HL-60 (cell line): ENCODE data around the gene SSX2IP.

Experiments
- DNase-seq, 2 experiments: peaks; one replicate each; pipeline ENCODE4 v3.0.0-alpha.2; 2010 to 2020; ENCODE audit warnings: low read depth in 1 of 2, low spot score in 1 of 2
- H3K27ac ChIP-seq: fragments of 250-450 bp; sonication (Bioruptor Pico); replicated peaks from 2 replicates; pipeline ENCODE4 v1.5.1; 2020; ENCODE audit warnings: mild to moderate bottlenecking, moderate library complexity
- H3K27me3 ChIP-seq: fragments of 250-450 bp; sonication (Bioruptor Pico); 2 replicates; pipeline ENCODE4 v1.5.1; 2021; ENCODE audit warnings: mild to moderate bottlenecking, moderate library complexity; ENCODE audit not compliant: insufficient read depth, poor library complexity, severe bottlenecking
- H3K4me3 ChIP-seq: replicated peaks from 2 replicates; pipeline ENCODE4 v1.5.1; 2011; ENCODE audit warnings: mild to moderate bottlenecking, control low read depth, low read length; ENCODE audit not compliant: insufficient read depth
- GABPA ChIP-seq: IDR thresholded peaks from 2 replicates; pipeline ENCODE4 v1.6.1; 2012; ENCODE audit warnings: low read depth
- POLR2AphosphoS5 ChIP-seq: IDR thresholded peaks from 2 replicates; pipeline ENCODE4 v1.6.1; 2012; ENCODE audit warnings: low read depth
- SPI1 ChIP-seq: IDR thresholded peaks from 2 replicates; pipeline ENCODE4 v1.6.1; 2012; ENCODE audit warnings: low read depth, mild to moderate bottlenecking, borderline replicate concordance
- TF ChIP-seq, protein P1 (sequence below): IDR thresholded peaks from one replicate; pipeline ENCODE4 v1.5.1; 2011; ENCODE audit warnings: low read length, control low read depth, inconsistent platforms; ENCODE audit not compliant: insufficient read depth
- TF ChIP-seq, protein P2 (sequence below): IDR thresholded peaks from 2 replicates; pipeline ENCODE4 v1.6.1; 2012; ENCODE audit warnings: low read depth; ENCODE audit not compliant: insufficient replicate concordance

Gene SSX2IP

DNA sequence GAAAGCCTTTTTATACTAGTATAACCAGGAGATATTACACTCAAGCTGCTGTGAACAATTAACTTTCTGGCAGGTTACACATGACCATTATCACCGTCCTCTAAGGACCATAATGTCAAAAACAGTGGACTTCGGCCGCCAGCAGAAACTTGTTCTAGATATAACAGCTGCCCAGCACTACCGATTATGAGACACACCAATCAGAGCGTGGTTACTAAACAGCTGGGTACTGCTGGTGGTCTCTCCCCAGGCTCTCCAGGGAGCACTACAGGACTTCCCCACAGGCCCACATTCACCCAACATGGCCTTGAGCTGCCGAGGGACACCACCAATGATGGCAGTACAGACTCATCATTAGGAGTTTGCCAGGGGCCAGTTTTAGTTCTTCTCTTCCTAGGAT, 58.1 kb downstream of the SSX2IP start:
- TF ChIP-seq GABPA, result no peak
- TF ChIP-seq, protein P1, sequence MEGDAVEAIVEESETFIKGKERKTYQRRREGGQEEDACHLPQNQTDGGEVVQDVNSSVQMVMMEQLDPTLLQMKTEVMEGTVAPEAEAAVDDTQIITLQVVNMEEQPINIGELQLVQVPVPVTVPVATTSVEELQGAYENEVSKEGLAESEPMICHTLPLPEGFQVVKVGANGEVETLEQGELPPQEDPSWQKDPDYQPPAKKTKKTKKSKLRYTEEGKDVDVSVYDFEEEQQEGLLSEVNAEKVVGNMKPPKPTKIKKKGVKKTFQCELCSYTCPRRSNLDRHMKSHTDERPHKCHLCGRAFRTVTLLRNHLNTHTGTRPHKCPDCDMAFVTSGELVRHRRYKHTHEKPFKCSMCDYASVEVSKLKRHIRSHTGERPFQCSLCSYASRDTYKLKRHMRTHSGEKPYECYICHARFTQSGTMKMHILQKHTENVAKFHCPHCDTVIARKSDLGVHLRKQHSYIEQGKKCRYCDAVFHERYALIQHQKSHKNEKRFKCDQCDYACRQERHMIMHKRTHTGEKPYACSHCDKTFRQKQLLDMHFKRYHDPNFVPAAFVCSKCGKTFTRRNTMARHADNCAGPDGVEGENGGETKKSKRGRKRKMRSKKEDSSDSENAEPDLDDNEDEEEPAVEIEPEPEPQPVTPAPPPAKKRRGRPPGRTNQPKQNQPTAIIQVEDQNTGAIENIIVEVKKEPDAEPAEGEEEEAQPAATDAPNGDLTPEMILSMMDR, result no peak
- TF ChIP-seq SPI1, result no peak
- TF ChIP-seq, protein P2, sequence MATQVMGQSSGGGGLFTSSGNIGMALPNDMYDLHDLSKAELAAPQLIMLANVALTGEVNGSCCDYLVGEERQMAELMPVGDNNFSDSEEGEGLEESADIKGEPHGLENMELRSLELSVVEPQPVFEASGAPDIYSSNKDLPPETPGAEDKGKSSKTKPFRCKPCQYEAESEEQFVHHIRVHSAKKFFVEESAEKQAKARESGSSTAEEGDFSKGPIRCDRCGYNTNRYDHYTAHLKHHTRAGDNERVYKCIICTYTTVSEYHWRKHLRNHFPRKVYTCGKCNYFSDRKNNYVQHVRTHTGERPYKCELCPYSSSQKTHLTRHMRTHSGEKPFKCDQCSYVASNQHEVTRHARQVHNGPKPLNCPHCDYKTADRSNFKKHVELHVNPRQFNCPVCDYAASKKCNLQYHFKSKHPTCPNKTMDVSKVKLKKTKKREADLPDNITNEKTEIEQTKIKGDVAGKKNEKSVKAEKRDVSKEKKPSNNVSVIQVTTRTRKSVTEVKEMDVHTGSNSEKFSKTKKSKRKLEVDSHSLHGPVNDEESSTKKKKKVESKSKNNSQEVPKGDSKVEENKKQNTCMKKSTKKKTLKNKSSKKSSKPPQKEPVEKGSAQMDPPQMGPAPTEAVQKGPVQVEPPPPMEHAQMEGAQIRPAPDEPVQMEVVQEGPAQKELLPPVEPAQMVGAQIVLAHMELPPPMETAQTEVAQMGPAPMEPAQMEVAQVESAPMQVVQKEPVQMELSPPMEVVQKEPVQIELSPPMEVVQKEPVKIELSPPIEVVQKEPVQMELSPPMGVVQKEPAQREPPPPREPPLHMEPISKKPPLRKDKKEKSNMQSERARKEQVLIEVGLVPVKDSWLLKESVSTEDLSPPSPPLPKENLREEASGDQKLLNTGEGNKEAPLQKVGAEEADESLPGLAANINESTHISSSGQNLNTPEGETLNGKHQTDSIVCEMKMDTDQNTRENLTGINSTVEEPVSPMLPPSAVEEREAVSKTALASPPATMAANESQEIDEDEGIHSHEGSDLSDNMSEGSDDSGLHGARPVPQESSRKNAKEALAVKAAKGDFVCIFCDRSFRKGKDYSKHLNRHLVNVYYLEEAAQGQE, result no peak
- no peak for TF ChIP-seq POLR2AphosphoS5
- no peak overlapping the region for H3K4me3 ChIP-seq
- H3K27ac ChIP-seq, result no peak overlapping the region
- DNase-seq, result no peak
- H3K27me3 ChIP-seq, result no peaks in the 10 kb centered on the region

DNA sequence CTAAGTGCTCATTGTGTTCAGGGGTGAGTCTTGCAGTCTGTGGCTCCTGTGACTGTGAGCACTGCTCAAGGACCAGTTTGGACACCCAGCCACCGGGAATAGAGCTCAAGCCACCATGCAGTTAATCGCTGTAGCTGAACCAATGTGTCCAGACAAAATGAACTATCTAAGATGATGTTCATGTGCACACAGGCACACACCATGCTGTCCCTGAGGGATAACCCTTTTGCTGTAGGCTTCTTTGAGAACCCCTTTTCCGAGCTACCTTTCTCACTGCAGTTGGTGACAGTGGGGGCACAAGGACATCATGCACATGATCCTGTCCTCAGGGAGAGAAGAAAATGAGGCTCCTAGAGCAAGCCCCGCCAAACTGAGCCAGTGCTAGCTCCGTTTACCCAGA, 65.4 kb downstream of the SSX2IP start:
- no peak for TF ChIP-seq SPI1
- TF ChIP-seq, protein P2, result no peak
- TF ChIP-seq POLR2AphosphoS5, result no peak
- TF ChIP-seq GABPA, result no peak
- TF ChIP-seq, protein P1, result no peak
- Histone ChIP-seq H3K4me3 (no peak overlapping the region), H3K27ac (no peak overlapping the region), H3K27me3 (no peaks in the 10 kb centered on the region)
- no peak for DNase-seq

DNA sequence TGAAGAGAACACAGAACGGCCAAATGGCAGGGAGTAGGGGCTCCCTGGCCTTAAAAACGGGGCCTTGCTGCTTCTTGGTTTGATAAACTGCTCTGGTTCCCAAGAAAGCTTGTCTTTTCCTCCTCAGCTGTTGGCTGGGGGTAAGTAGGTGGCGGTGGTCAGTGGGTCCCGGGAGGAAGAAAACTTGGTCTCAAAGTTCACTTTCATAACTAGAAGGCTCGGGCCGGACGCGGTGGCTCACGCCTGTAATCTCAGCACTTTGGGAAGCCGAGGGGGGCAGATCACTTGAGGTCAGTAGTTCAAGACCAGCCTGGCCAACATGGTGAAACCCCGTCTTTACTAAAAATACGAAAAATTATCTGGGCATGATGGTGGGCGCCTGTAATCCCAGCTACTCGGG, 68.7 kb downstream of the SSX2IP start:
- Histone ChIP-seq H3K4me3 (no peak overlapping the region), H3K27ac (no peak overlapping the region), H3K27me3 (no peaks in the 10 kb centered on the region)
- DNase-seq, result no peak
- TF ChIP-seq POLR2AphosphoS5 (no peak), GABPA (no peak), SPI1 (no peak)
- TF ChIP-seq, protein P1, result no peak
- TF ChIP-seq, protein P2, result no peak
